HepG2 (cell line): Measurements from ENCODE around the gene LGALS3. TPM values are rescaled to one million over a fixed set of nuclear protein-coding genes. Genes with fewer than 3 reads are reported as not detected.

Experiments
- NKX3-1 ChIP-seq: sonication (generic); formaldehyde crosslinking; IDR thresholded peaks from 2 replicates; pipeline ENCODE4 v1.5.0; 2020; ENCODE audit warnings: missing genetic modification reagents
- PCBP2 ChIP-seq: fragments of 200-400 bp; formaldehyde crosslinking; optimal IDR thresholded peaks from 2 replicates; pipeline ENCODE3; 2018; ENCODE audit warnings: low read length, low read depth; ENCODE audit not compliant: poor library complexity, severe bottlenecking
- ZNF264 ChIP-seq: sonication (generic); formaldehyde crosslinking; IDR thresholded peaks from 2 replicates; pipeline ENCODE4 v1.4.0; 2020; ENCODE audit warnings: missing genetic modification reagents
- ZNF761 ChIP-seq: sonication (generic); formaldehyde crosslinking; conservative IDR thresholded peaks from 2 replicates; pipeline ENCODE4 v1.4.0; 2020; ENCODE audit warnings: mild to moderate bottlenecking, missing genetic modification reagents
- polyA plus RNA-seq, 8 experiments: library from polyadenylated mRNA; depleted of rRNA in 3 of 8; stranded (reverse) in 7 of 8; unstranded in 1 of 8; fragments of >200 nt; fragmentation: Illumina TruSeq in 4 of 8; extraction: Trizol in 4 of 8; gene quantifications; 2 replicates each; pipeline versions ENCODE4 v1.2.1 to v1.2.3, GENCODE V29; 2011 to 2016; ENCODE audit warnings: low read depth in 4 of 8, missing spikeins in 1 of 8, mixed read lengths in 1 of 8; ENCODE audit not compliant: insufficient read depth in 1 of 8
- total RNA-seq, 5 experiments: library from RNA; depleted of rRNA; stranded (reverse); fragments of >200 nt; fragmentation: Illumina TruSeq; extraction: Trizol; gene quantifications; 2 replicates each; pipeline ENCODE4 v1.2.3, GENCODE V29; 2016; ENCODE audit warnings: low read depth in 1 of 5
- TF ChIP-seq, protein P1 (sequence below): sonication (generic); formaldehyde crosslinking; IDR thresholded peaks from 2 replicates; pipeline ENCODE4 v1.4.0; 2020; ENCODE audit warnings: mild to moderate bottlenecking, missing genetic modification reagents
- TF ChIP-seq, protein P2 (sequence below), 2 experiments: sonication (generic) in 1 of 2; formaldehyde crosslinking in 1 of 2; IDR thresholded peaks; 2 replicates each; pipeline versions ENCODE4 v1.6.1 to v1.9.0; 2014 to 2022; ENCODE audit warnings: antibody characterized with exemption in 1 of 2, borderline replicate concordance in 1 of 2, inconsistent platforms in 1 of 2, low read depth in 1 of 2, missing genetic modification reagents in 1 of 2
- TF ChIP-seq, protein P3 (sequence below): sonication (generic); formaldehyde crosslinking; IDR thresholded peaks from 2 replicates; pipeline ENCODE4 v1.9.0; 2022; ENCODE audit warnings: low read depth, missing genetic modification reagents

Gene LGALS3
- total and polyA plus RNA-seq, 2 of the 13 experiments (the other 11 are each of a cell fraction or from before 2014, with no cell fraction given) = 5.0 to 97.4 TPM

DNA sequence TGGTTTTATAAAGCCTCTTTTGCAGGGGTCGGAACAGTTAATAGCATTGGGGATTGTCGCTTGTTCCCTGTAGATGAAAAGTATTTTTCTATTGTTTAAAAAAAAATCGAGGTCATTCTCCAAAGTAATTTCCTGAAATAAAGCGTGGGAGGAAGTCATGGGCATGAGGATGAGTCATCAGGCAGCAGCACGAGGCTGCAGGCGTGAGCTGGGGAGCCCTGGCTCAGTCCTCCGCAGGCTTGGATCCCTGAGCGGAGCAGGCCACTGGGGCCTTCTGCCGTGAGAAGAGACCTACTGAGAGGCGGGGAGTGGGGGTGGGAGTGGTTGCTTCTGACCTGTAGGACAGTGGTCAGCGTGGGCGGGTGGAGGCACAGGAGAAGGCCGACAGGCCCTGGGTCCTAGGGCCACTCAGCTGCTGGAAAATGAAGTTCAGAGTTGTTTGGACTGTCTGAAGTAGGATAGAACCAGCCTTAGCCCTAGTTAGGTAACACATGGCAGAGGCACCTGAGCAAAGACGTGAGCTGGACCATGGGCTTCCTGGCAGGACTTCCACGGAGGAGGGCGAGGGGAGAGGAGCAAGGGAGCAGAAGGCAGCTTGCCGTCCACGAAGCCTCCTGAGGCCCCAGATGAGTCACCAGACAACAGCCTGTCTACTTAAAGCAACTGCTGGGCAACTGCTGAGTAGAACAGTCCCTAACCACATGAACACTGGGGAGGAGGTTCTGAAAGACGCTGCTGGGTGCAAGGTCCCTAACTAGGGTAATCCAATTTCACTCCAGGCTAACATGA is 21.1 kb upstream of the LGALS3 start (continued):
- TF ChIP-seq, protein P1, sequence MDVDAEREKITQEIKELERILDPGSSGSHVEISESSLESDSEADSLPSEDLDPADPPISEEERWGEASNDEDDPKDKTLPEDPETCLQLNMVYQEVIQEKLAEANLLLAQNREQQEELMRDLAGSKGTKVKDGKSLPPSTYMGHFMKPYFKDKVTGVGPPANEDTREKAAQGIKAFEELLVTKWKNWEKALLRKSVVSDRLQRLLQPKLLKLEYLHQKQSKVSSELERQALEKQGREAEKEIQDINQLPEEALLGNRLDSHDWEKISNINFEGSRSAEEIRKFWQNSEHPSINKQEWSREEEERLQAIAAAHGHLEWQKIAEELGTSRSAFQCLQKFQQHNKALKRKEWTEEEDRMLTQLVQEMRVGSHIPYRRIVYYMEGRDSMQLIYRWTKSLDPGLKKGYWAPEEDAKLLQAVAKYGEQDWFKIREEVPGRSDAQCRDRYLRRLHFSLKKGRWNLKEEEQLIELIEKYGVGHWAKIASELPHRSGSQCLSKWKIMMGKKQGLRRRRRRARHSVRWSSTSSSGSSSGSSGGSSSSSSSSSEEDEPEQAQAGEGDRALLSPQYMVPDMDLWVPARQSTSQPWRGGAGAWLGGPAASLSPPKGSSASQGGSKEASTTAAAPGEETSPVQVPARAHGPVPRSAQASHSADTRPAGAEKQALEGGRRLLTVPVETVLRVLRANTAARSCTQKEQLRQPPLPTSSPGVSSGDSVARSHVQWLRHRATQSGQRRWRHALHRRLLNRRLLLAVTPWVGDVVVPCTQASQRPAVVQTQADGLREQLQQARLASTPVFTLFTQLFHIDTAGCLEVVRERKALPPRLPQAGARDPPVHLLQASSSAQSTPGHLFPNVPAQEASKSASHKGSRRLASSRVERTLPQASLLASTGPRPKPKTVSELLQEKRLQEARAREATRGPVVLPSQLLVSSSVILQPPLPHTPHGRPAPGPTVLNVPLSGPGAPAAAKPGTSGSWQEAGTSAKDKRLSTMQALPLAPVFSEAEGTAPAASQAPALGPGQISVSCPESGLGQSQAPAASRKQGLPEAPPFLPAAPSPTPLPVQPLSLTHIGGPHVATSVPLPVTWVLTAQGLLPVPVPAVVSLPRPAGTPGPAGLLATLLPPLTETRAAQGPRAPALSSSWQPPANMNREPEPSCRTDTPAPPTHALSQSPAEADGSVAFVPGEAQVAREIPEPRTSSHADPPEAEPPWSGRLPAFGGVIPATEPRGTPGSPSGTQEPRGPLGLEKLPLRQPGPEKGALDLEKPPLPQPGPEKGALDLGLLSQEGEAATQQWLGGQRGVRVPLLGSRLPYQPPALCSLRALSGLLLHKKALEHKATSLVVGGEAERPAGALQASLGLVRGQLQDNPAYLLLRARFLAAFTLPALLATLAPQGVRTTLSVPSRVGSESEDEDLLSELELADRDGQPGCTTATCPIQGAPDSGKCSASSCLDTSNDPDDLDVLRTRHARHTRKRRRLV = 0 out of 2 replicates have a peak, but pooled peaks have one; percentile 66
- no peak for TF ChIP-seq PCBP2
- TF ChIP-seq, protein P2, sequence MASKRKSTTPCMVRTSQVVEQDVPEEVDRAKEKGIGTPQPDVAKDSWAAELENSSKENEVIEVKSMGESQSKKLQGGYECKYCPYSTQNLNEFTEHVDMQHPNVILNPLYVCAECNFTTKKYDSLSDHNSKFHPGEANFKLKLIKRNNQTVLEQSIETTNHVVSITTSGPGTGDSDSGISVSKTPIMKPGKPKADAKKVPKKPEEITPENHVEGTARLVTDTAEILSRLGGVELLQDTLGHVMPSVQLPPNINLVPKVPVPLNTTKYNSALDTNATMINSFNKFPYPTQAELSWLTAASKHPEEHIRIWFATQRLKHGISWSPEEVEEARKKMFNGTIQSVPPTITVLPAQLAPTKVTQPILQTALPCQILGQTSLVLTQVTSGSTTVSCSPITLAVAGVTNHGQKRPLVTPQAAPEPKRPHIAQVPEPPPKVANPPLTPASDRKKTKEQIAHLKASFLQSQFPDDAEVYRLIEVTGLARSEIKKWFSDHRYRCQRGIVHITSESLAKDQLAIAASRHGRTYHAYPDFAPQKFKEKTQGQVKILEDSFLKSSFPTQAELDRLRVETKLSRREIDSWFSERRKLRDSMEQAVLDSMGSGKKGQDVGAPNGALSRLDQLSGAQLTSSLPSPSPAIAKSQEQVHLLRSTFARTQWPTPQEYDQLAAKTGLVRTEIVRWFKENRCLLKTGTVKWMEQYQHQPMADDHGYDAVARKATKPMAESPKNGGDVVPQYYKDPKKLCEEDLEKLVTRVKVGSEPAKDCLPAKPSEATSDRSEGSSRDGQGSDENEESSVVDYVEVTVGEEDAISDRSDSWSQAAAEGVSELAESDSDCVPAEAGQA (IDR thresholded peaks at IDR 0.05; ENCODE audit: low read depth) = 0 out of 2 replicates have a peak, but pooled peaks have one; percentile 52
- TF ChIP-seq, protein P2 (CRISPR knock-in tag; IDR thresholded peaks at IDR 0.05; ENCODE audit: borderline replicate concordance) = peak; percentile 69; the same call in 1 of the 2 replicates
- TF ChIP-seq, protein P3, sequence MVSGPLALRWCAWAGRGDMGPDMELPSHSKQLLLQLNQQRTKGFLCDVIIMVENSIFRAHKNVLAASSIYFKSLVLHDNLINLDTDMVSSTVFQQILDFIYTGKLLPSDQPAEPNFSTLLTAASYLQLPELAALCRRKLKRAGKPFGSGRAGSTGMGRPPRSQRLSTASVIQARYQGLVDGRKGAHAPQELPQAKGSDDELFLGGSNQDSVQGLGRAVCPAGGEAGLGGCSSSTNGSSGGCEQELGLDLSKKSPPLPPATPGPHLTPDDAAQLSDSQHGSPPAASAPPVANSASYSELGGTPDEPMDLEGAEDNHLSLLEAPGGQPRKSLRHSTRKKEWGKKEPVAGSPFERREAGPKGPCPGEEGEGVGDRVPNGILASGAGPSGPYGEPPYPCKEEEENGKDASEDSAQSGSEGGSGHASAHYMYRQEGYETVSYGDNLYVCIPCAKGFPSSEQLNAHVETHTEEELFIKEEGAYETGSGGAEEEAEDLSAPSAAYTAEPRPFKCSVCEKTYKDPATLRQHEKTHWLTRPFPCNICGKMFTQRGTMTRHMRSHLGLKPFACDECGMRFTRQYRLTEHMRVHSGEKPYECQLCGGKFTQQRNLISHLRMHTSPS (CRISPR knock-in tag) = peak; percentile 64; the same call in 1 of the 2 replicates
- TF ChIP-seq ZNF264 (CRISPR knock-in tag) = 0 out of 2 replicates have a peak, but pooled peaks have one; percentile 58
- TF ChIP-seq NKX3-1 (CRISPR knock-in tag) = peak; percentile 93
- TF ChIP-seq ZNF761 (CRISPR knock-in tag) = peak; percentile 68; the same call in 1 of the 2 replicates
